HG03064 (cell line): ENCODE measurements around the gene ABHD12.

Source experiments
- ATAC-seq: cut with Tn5 transposase; IDR thresholded peaks from one replicate; pipeline ENCODE4 v1.9.1; 2021; ENCODE audit warnings: low read depth; ENCODE audit not compliant: unreplicated experiment

ABHD12 gene

GRCh38 chr20:25280574-25281535 is 109.8 kb downstream of the ABHD12 start:
- no peak for ATAC-seq

DNA sequence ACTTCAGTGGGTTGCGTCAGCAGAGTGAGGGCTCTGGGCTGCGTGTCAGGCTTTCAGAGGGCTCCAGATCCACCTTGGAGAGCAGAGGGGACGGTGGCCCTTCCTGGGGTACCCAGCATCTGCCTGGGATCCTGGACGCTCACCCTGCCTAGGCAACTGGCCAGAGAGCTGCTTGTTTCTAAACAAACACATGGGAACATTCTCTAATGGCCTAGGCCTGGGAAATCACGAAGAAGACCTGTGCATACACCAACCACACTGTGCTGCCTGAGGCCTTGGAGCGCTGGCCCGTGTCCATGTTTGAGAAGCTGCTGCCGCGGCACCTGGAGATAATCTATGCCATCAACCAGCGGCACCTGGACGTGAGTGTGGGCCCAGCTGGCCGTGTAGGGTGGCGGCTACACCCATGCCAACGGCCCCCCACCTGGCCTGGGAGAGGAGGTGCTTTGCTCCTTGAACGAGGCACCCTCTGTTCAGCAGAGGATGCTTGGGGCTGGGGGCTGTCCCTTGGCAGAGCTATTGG is 110.5 kb downstream of the ABHD12 start:
- no peak for ATAC-seq

DNA sequence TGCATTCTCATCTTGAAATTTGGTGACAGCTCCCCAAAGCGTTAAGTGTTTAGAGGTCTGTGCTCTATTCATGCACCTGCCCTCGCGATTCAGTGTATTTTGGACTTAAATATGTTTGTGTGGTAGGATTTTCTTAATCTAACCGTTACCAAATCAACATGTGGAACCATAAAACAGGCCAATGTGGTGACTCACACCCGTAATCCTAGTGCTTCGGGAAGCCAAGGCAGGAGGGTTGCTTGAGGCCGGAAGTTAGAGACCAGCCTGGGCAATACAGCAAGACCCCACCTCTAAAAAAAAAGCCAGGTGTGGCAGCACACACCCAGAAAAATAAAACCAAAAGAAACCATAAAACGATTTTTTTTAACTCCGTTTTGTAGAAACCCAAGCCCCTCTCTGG is 111.2 kb downstream of the ABHD12 start:
- ATAC-seq: no peak

- no peak for ATAC-seq
Observed at GRCh38 chr20:25278636-25279361, 111.8 kb downstream of the ABHD12 start.

GRCh38 chr20:25277941-25278521 is 112.6 kb downstream of the ABHD12 start:
- ATAC-seq: no peak

DNA sequence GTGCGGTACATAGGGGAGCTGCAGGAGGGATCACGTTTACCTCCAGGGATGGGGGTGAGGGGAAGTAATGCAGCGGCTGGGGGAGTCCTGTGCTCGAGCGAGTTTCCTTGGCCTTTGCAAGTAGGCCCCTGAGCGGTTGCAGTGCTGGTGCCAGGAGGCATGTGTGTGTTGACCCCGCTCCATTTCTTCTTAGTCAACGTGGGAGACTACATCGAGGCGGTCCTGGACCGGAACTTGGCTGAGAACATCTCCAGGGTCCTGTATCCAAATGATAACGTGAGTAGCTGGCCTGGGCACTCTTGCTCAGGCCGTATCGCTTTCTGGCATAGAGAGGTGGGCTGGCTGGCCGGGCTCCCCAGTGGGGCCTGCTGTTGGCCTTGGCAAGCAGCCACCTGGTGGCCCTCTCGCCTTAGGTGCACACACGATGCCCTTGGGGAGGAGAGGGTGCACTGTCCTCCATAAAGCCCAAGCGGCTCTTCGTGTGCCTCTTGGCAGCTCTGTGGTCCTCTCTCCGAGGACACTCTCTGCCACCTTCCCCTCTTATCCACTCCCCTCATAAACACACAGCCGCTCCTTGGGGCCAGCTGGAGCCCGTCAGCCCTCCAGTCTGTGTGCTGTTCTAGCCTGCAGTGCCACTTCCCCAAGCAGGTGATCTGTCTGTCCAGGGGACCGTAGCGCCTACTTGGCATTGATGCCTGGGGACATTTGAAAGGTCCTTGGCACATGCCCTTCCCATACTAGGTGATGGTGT is 113.4 kb downstream of the ABHD12 start:
- no peak for ATAC-seq

DNA sequence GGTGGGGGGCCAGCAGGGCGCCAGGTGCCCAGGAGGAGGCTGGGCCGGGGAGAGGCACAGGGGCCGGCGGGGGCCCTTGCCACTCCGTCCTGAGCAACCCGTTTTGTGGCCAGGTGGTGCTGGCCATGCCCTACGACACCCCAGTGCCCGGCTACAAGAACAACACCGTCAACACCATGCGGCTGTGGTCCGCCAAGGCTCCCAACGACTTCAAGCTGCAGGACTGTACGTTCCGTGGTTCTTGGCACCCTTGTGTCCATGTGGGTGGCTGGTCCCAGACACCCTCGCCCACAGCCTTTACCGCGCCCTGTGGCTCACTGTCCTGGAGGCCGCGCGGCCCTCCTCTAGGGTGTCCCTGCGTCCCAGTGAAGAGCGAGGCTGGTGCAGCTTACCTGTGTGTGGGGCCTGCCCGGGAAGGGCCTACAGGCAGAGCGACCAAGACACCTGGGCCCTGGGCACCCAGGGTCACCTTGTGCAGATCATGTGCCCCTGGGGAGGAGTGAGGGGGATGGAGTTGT is 114.0 kb downstream of the ABHD12 start:
- no peak for ATAC-seq

GRCh38 chr20:25275813-25276532 is 114.7 kb downstream of the ABHD12 start:
- no peak for ATAC-seq

- no peak for ATAC-seq
Observed at GRCh38 chr20:25274891-25275812, 115.5 kb downstream of the ABHD12 start.

- ATAC-seq: no peak
Observed at GRCh38 chr20:25274481-25274880, 116.2 kb downstream of the ABHD12 start.

- ATAC-seq: no peak
Observed at GRCh38 chr20:25273541-25274358, 116.9 kb downstream of the ABHD12 start.

DNA sequence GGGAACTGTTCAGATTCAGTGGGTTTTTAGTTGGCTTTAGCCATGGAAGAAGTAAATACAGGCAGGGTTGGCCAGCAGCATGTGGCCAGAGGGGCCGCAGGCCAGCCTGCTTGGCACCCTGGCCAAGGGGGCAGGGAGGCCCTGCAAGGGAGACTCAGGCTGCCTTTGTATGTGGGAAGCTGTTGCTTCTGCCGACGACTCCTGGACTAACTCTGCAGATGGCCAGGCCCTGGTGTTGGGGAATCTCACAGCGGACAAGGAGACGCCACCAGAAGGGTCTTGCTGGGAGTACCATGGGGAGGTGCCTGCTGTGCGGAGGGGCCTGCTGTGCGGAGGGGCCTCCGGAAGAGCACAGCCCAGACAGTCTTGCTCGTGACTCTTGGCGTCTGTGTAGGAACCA is 117.6 kb downstream of the ABHD12 start:
- no peak for ATAC-seq

- no peak for ATAC-seq
Observed at GRCh38 chr20:25272223-25273000, 118.2 kb downstream of the ABHD12 start.

DNA sequence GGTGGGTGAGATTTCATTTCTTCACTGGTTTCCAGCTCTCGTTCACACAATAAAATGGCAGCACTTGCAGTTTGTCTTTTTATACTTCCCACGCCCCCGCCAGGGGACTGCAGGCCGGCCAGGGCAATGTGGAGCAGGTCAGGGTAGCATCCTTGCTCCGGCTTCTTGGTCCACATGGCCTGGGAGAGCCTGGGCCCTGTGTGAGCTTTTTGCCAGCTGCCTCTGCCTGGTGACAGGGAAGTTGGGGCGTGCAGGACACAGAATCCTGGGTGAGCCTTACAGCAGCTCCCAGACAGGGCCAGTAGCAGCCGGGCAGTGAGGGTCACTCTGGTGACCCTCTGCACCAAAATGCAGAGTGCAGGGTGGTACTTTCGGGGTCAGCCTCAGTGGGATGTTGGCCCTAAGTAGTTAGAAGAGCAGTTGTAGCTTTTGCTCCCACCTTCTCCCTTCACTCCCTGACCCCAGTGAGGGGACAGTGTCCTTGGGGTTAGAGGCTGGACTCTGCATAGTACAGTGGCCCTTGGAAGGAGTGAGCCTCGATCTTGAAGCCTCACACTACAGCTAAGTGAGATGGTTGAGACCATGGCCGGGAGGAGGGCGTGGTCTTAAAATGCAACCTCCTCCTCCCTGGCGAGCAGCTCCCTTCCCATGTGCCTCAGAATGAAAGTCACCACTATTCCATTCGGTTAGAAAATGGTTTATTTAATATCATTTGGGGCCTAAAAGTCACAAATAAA is 119.0 kb downstream of the ABHD12 start:
- no peak for ATAC-seq

DNA sequence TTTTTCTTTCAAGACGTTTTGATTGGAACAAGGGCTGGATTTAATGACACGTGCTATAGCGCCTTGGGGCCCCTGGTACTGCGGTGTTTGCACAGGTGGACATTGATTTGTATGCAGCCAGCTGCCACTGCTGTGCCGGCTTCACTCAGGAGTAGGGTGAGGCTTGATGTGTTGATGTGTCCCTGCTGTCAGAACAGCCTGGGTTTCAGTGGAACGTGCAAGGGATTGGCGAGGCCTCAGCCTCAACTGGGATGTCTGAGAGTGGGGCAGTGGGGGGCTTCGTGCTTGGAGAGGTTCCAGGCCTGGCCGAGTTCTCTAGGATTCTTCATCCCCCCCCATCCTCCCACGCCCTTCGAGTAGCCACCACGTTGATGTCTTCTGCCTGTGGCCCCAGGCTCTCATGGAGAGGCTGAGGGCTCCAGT is 119.8 kb downstream of the ABHD12 start:
- ATAC-seq: no peak

DNA sequence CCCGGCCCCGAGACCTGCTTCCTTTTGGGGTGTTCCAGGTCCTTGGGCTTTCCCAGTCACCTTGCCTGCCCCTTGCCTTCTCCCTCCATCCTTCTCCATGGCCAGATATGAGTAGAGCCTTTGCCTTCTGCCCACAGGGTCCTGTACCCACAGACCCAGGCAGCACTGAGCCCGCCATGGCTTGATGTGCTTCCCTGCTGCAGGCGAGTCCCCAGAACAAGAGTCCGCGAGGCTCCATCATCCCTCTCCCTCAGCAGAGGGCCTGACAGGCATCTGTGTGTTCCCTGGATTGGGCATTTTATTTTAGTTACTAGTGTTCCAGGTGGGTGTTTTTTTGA is 120.8 kb downstream of the ABHD12 start:
- ATAC-seq: no peak
